ENCODE results near the gene CFAP299.

The CFAP299 gene

GRCh38 chr4:80495865-80496264 lies 160.3 kb downstream of the CFAP299 start:
- H3K4me3 ChIP-seq (ENCODE audit: low read depth, low read length): no peak overlapping the region
- no peak for TF ChIP-seq CTCF (IDR thresholded peaks at IDR 0.05; ENCODE audit: low read depth, low read length)

DNA sequence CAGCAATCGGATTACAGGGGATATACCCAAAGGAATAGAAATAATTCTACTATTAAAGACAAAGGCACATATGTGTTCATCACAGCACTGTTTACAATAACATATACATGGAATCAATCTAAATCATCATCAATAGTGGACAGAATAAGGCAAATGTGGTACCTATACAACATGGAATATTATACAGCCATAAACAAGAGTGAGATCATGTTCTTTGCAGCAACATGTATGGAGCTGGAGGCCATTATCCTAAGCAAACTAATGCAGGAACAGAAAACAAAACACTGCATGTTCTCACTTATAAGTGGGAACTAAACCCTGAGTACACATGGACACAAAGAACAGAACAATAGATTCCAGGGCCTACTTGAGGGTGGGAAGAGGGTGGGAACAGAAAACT lies 163.2 kb downstream of the CFAP299 start:
- H3K4me3 ChIP-seq (ENCODE audit: low read depth, low read length): no peak overlapping the region
- no peak for TF ChIP-seq CTCF (IDR thresholded peaks at IDR 0.05; ENCODE audit: low read depth, low read length)

DNA sequence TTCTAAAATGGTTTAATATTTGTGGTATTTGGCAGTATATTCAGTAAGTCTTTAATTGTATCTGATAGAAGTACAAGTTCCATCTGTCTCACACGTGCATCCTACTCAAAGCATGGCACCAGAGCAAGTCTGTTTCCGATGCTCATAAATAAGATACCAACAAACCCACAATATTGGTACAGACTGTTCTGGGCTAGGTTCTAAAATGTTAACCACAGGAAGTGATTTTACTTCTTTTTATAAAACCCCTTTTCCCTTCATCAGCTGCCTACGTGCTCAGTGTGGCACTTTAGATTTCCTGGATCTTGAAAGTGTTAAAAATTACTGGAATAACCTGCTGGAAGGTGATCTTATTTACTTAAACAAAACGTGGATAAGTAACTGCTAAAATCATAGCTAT lies 165.1 kb downstream of the CFAP299 start:
- TF ChIP-seq CTCF (IDR thresholded peaks at IDR 0.05; ENCODE audit: low read depth, low read length): no peak
- no peak overlapping the region for H3K4me3 ChIP-seq (ENCODE audit: low read depth, low read length)

- TF ChIP-seq CTCF (IDR thresholded peaks at IDR 0.05; ENCODE audit: low read depth, low read length): no peak
- no peak overlapping the region for H3K4me3 ChIP-seq (ENCODE audit: low read depth, low read length)
Observed at GRCh38 chr4:80507077-80507476, 171.5 kb downstream of the CFAP299 start.

DNA sequence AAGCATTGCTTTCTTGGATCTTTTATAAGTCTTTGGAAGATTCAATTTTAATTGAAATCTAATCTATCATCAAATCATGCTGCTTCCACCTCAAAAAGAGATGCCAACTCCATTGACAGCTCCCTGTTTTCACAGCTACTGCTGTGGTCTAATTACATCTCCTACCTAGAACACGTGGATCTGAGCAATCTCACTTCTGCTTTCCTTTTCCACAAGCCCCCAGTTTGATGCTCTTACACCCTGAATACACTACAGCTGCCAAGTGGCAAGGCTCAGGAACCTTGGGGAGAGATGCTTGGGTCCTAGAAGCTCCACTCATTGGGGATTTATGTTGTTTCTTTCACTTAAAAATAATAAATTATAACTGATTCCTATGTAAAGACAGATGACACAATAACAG lies 172.0 kb downstream of the CFAP299 start:
- no peak overlapping the region for H3K4me3 ChIP-seq (ENCODE audit: low read depth, low read length)
- TF ChIP-seq CTCF (IDR thresholded peaks at IDR 0.05; ENCODE audit: low read depth, low read length): no peak

- TF ChIP-seq CTCF (IDR thresholded peaks at IDR 0.05; ENCODE audit: low read depth, low read length): no peak
- no peak overlapping the region for H3K4me3 ChIP-seq (ENCODE audit: low read depth, low read length)
Observed at GRCh38 chr4:80515496-80515895, 180.0 kb downstream of the CFAP299 start.

DNA sequence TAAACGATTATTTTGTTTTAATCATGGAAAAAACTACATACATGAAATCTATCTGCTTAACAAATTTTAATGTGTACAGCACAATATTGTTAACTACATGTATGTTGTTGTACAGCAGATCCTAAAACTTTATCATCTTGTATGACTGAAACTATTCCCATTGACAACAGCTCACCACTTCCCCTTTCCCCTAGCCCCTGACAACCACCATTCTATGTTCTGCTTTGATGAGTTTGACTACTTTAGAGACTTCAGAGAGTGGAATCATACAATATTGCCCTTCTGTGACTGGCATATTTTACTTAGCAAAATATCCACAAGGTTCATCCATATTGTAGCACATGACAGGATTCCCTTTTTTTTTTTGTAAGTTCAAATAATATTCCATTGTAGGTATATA lies 185.9 kb downstream of the CFAP299 start:
- no peak overlapping the region for H3K4me3 ChIP-seq (ENCODE audit: low read depth, low read length)
- TF ChIP-seq CTCF (IDR thresholded peaks at IDR 0.05; ENCODE audit: low read depth, low read length): no peak

Data from WI38 (cell line).